Immature natural killer cell (primary cell): ENCODE measurements around the gene FRS2. TPM values are rescaled to one million over a fixed set of nuclear protein-coding genes. Genes with fewer than 3 reads are reported as not detected.
A peak's percentile ranks its signal among the peaks of the same experiment; 100 is the strongest.

ENCODE experiments used
- DNase-seq, 3 donors: peaks; one replicate each; pipeline ENCODE4 v3.0.0; 2022; ENCODE audit warnings: mixed read lengths in 1 of 3
- H3K27ac Mint-ChIP-seq, 6 donors: one replicate each; pipeline ENCODE4 v1.8.0; 2020; ENCODE audit warnings: mixed read lengths in 6 of 6, mild to moderate bottlenecking in 5 of 6, inconsistent platforms in 4 of 6, moderate library complexity in 3 of 6
- H3K27me3 Mint-ChIP-seq, 3 donors: one replicate each; pipeline ENCODE4 v1.8.0; 2020 to 2021; ENCODE audit warnings: low read depth in 3 of 3, mild to moderate bottlenecking in 3 of 3, mixed read lengths in 3 of 3, moderate library complexity in 3 of 3, inconsistent platforms in 1 of 3
- H3K36me3 Mint-ChIP-seq, 3 donors: one replicate each; pipeline ENCODE4 v1.8.0; 2020; ENCODE audit warnings: mixed read lengths in 3 of 3, inconsistent platforms in 2 of 3, mild to moderate bottlenecking in 2 of 3
- H3K4me1 Mint-ChIP-seq, 2 donors: one replicate each; pipeline ENCODE4 v1.8.0; 2020; ENCODE audit warnings: inconsistent platforms in 2 of 2, mild to moderate bottlenecking in 2 of 2, mixed read lengths in 2 of 2, moderate library complexity in 1 of 2
- H3K4me3 Mint-ChIP-seq, 5 donors: one replicate each; pipeline ENCODE4 v1.8.0; 2020; ENCODE audit warnings: mild to moderate bottlenecking in 5 of 5, mixed read lengths in 5 of 5, inconsistent platforms in 3 of 5, moderate library complexity in 3 of 5
- H3K9me3 Mint-ChIP-seq, 6 donors: one replicate each; pipeline ENCODE4 v1.8.0; 2020; ENCODE audit warnings: mild to moderate bottlenecking in 6 of 6, mixed read lengths in 6 of 6, inconsistent platforms in 4 of 6, moderate library complexity in 3 of 6
- polyA plus RNA-seq, 3 donors: library from polyadenylated mRNA; unstranded; fragments of 300-500 nt; fragmentation: Illumina TruSeq; gene quantifications; one replicate each; pipeline ENCODE4 v1.2.3, GENCODE V29; 2021

FRS2 gene
- polyA plus RNA-seq, 3 donors from 2014 or later: 5.6 to 11.2 (median 7.8) TPM

- peaks cover 31 to 87% of the 10 kb centered on the region in 2 donors for H3K4me1 Mint-ChIP-seq
- no peak overlapping the region for H3K4me3 Mint-ChIP-seq
- H3K27ac Mint-ChIP-seq: peak overlapping the region in 2 of 6 donors; percentile 30 to 49
- no peak for DNase-seq
- H3K9me3 Mint-ChIP-seq: no peaks in the 10 kb centered on the region
- no peaks in the 10 kb centered on the region for H3K27me3 Mint-ChIP-seq
- H3K36me3 Mint-ChIP-seq: peaks cover 0 to 3% (median 0%) of the 10 kb centered on the region in 3 donors
Measured at GRCh38 chr12:69514111-69514510, 43.9 kb downstream of the FRS2 start.

DNA sequence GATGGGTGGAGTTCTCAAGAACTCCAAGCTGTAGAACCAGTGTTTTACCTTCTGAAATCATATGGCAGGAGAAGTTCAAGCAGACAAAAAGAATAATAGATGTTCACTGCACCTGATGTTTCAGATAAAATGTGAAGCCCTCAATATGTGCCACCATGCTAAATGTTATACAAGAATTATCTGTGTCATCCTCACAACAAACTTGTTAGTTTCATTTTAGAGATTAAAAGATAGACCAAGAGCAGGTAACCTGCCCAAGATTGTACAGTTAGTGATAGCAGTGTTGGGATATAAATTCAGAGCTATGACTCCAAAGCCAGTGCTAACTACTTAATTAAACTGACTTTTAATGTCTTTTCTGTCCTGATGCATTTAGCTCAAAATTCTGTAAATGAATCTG is 44.7 kb downstream of the FRS2 start:
- H3K4me3 Mint-ChIP-seq: peak overlapping the region in 4 of 5 donors; percentile 8 to 34 (median 11)

DNA sequence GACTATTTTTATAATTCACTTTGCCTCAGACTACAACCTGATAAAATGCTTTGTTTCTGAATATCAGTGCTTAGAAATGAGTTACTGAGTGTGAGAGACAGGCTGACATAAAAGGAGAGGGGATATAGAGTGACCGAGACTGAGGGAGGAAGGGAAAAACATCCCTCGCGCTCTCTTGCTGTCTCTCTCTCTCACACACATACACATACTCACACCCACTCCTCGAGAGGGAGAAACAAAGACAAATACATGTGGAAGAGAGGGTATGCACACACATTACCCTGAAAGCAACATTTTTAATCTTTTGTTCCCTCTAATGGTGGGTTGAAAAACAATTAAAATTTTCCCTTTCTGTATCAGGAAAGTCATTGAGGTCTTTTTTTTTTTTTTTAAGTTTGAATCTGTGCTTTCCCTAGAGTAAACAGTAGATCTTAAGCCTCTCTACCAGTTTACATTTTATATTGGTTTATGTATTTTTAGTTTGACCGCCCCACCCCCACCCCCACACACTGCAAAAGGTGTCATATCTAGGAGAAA is 45.3 kb downstream of the FRS2 start:
- Mint-ChIP-seq H3K36me3 (no peaks in the 10 kb centered on the region), H3K4me3 (peak overlapping the region in 2 of 5 donors; percentile 27 to 34), H3K27ac (peak overlapping the region in 5 of 6 donors; percentile 1 to 68 (median 56))

More for the DNA sequence above, 44.7 kb downstream of the FRS2 start:
- DNase-seq: peak in 1 of 3 donors; percentile 2
- Mint-ChIP-seq H3K4me1 (peaks cover 37 to 88% of the 10 kb centered on the region in 2 donors), H3K36me3 (no peaks in the 10 kb centered on the region), H3K9me3 (no peaks in the 10 kb centered on the region), H3K27ac (peak overlapping the region in 5 of 6 donors; percentile 50 to 68 (median 53)), H3K27me3 (no peaks in the 10 kb centered on the region)

GRCh38 chr12:69516950-69517349 is 46.8 kb downstream of the FRS2 start:
- Mint-ChIP-seq H3K4me1 (peaks cover 50 to 91% of the 10 kb centered on the region in 2 donors), H3K27me3 (peaks cover 0 to 2% (median 0%) of the 10 kb centered on the region in 3 donors), H3K9me3 (peaks cover 0 to 1% (median 0%) of the 10 kb centered on the region in 6 donors), H3K4me3 (no peak overlapping the region), H3K36me3 (peaks cover 0 to 2% (median 0%) of the 10 kb centered on the region in 3 donors), H3K27ac (peak overlapping the region in 2 of 6 donors; percentile 37 to 39)
- no peak for DNase-seq

More for the DNA sequence above, 45.3 kb downstream of the FRS2 start:
- no peaks in the 10 kb centered on the region for H3K9me3 Mint-ChIP-seq
- DNase-seq: no peak
- no peaks in the 10 kb centered on the region for H3K27me3 Mint-ChIP-seq
- peaks cover 43 to 88% of the 10 kb centered on the region in 2 donors for H3K4me1 Mint-ChIP-seq

DNA sequence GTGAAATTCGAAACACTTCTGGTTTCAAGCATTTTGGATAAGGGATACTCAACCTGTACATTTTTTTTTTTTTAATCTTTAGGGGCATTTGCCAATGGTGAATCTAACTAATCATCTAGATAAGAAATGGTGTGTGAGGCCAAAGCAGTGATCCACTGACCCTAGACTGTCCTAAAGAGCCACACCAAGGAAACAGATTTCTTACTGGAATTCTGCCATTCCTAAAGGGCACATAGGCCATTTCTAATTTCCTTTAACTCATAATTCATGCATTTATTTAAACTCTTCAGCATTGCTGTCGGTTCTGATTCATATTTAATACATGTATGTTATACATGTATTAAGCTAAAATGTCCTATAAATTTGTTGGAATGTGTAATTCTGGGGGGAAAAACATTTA is 47.2 kb downstream of the FRS2 start:
- peaks cover 0 to 6% (median under 1%) of the 10 kb centered on the region in 3 donors for H3K36me3 Mint-ChIP-seq
- peaks cover 50 to 91% of the 10 kb centered on the region in 2 donors for H3K4me1 Mint-ChIP-seq
- no peak overlapping the region for H3K4me3 Mint-ChIP-seq
- peaks cover 0 to 5% (median under 1%) of the 10 kb centered on the region in 6 donors for H3K9me3 Mint-ChIP-seq
- no peak for DNase-seq
- peak overlapping the region in 1 of 6 donors; percentile 37 for H3K27ac Mint-ChIP-seq
- peaks cover 0 to 4% (median 0%) of the 10 kb centered on the region in 3 donors for H3K27me3 Mint-ChIP-seq

- H3K27me3 Mint-ChIP-seq: peaks cover 0 to 5% (median 0%) of the 10 kb centered on the region in 3 donors
- no peak overlapping the region for H3K4me3 Mint-ChIP-seq
- peaks cover 54 to 89% of the 10 kb centered on the region in 2 donors for H3K4me1 Mint-ChIP-seq
Measured at GRCh38 chr12:69519871-69520270, 49.7 kb downstream of the FRS2 start.

DNA sequence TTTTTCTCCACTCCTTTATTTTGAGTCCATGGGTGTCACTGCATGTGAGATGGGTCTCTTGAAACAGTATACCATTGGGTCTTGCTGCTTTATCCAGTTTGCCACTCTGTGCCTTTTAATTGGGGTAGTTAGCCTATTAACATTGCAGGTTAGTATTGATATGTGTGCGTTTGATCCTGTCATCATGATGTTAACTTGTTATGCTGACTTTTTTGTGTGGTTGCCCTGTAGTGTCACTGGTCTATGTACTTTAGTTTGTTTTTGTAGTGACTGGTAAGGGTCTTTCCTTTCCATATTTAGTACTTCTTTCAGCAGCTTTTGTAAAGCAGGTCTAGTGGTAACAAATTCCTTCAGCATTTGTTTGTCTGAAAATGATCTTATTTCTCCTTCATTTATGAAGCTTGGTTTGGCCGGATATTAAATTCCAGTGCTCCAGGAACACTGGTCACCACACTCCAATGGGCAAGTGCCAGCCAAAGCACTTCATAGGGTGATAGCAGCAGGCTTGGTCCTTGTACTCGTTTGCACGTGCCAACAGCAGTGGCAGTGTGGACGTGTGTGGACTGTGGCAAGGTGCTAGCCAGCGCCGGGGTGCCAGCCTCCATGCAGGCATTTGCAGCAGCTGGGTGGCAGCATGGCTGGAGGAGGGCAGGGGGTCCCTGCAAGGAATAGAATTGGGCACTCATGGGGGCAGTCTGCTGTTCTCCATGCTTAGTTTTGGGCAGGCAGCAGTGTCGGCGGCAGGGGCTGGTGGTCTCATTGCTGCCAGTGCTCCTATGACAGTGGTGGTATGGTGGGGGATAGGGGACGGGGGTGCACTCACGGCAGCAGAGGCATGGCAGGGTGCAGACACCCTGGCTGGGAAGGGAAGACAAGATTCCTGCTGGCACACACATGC is 53.5 kb downstream of the FRS2 start:
- no peak overlapping the region for H3K27ac Mint-ChIP-seq
- peaks cover 0 to 16% (median 6%) of the 10 kb centered on the region in 3 donors for H3K36me3 Mint-ChIP-seq
- H3K27me3 Mint-ChIP-seq: peaks cover 0 to 5% (median 0%) of the 10 kb centered on the region in 3 donors
- DNase-seq: no peak
- H3K9me3 Mint-ChIP-seq: peaks cover 0 to 10% (median 5%) of the 10 kb centered on the region in 6 donors
- H3K4me3 Mint-ChIP-seq: no peak overlapping the region
- peaks cover 45 to 72% of the 10 kb centered on the region in 2 donors for H3K4me1 Mint-ChIP-seq

More at GRCh38 chr12:69519871-69520270, 49.7 kb downstream of the FRS2 start:
- no peak for DNase-seq
- H3K36me3 Mint-ChIP-seq: peaks cover 0 to 16% (median 6%) of the 10 kb centered on the region in 3 donors
- peaks cover 0 to 9% (median 5%) of the 10 kb centered on the region in 6 donors for H3K9me3 Mint-ChIP-seq
- H3K27ac Mint-ChIP-seq: peak overlapping the region in 2 of 6 donors; percentile 42 to 48

- H3K27ac Mint-ChIP-seq: no peak overlapping the region
- no peak for DNase-seq
- no peak overlapping the region for H3K4me3 Mint-ChIP-seq
- peaks cover 0 to 16% (median 6%) of the 10 kb centered on the region in 3 donors for H3K36me3 Mint-ChIP-seq
- peaks cover 0 to 5% (median 0%) of the 10 kb centered on the region in 3 donors for H3K27me3 Mint-ChIP-seq
- peaks cover 42 to 71% of the 10 kb centered on the region in 2 donors for H3K4me1 Mint-ChIP-seq
- peaks cover 0 to 10% (median 5%) of the 10 kb centered on the region in 6 donors for H3K9me3 Mint-ChIP-seq
Measured at GRCh38 chr12:69524331-69524630, 54.1 kb downstream of the FRS2 start.

DNA sequence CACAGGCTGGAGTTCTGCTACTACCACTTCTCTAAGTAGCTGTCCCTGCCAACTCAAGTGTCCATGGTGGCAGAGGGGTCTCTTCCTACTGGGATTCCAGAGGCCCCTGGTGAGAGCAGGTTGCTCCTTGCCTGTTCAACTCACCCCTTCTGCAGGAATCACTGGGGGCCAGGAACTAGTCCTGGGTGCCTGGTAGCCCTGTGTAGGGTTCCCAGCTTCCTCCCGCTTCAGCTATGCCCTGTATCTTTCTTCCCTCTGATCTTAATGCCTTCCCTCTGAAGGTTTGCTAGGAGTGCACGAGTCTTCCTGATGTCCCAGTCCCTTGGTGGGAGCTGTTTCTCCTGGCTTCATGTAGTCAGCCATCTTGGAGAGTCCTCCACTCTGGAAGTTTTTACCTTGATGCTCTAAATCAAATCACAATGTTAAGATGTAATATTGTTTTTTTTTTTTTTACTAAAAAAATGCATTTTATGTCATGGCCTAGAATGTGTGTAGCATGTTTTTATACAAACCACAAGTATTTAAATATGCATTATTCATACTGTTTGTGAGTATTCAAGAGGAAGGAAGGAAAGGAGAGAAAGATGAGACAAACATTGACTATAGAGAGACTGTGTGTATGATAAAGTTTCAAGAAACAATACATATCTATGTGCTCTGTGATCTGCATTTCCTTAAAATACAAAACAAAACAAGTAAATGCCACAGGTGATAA is 54.7 kb downstream of the FRS2 start:
- no peak for DNase-seq
- peaks cover 0 to 10% (median 5%) of the 10 kb centered on the region in 6 donors for H3K9me3 Mint-ChIP-seq
- H3K27me3 Mint-ChIP-seq: peaks cover 0 to 5% (median 0%) of the 10 kb centered on the region in 3 donors
- H3K36me3 Mint-ChIP-seq: peaks cover 0 to 16% (median 6%) of the 10 kb centered on the region in 3 donors
- H3K4me3 Mint-ChIP-seq: no peak overlapping the region
- H3K4me1 Mint-ChIP-seq: peaks cover 37 to 65% of the 10 kb centered on the region in 2 donors
- H3K27ac Mint-ChIP-seq: peak overlapping the region in 3 of 6 donors; percentile 14 to 47 (median 37)

GRCh38 chr12:69527506-69528272 is 57.5 kb downstream of the FRS2 start:
- Mint-ChIP-seq H3K4me1 (peaks cover 24 to 38% of the 10 kb centered on the region in 2 donors), H3K9me3 (peaks cover 0 to 5% (median 2%) of the 10 kb centered on the region in 6 donors), H3K27me3 (no peaks in the 10 kb centered on the region), H3K36me3 (peaks cover 3 to 7% (median 6%) of the 10 kb centered on the region in 3 donors), H3K4me3 (no peak overlapping the region), H3K27ac (no peak overlapping the region)
- no peak for DNase-seq

GRCh38 chr12:69529021-69529420 is 58.8 kb downstream of the FRS2 start:
- Mint-ChIP-seq H3K4me3 (no peak overlapping the region), H3K27me3 (no peaks in the 10 kb centered on the region), H3K9me3 (peaks cover 0 to 2% (median 0%) of the 10 kb centered on the region in 6 donors), H3K36me3 (peaks cover 0 to 3% (median 3%) of the 10 kb centered on the region in 3 donors), H3K4me1 (peaks cover 18 to 30% of the 10 kb centered on the region in 2 donors), H3K27ac (no peak overlapping the region)
- no peak for DNase-seq

DNA sequence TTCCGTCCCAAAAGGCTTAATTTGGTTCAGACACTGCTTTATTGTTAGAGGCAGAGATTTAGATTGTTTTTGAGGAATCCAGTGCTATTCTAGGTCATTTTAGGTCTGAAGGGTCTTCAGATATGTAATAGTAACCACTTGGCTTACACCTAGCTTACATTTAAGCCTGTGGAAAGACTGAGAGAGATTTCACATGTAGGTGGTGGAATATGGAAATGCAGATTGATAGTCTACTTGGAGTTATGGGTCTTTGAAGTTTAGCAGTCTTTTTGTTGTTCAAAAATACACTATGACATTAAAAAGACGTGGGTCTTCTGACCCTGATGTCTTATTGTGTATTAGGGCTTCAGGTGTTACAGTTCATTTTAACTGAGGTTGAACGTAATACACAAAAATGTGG is 63.7 kb downstream of the FRS2 start:
- H3K9me3 Mint-ChIP-seq: no peaks in the 10 kb centered on the region
- H3K4me3 Mint-ChIP-seq: no peak overlapping the region
- DNase-seq: no peak
- peaks cover 0 to 3% (median 3%) of the 10 kb centered on the region in 3 donors for H3K36me3 Mint-ChIP-seq
- peak overlapping the region in 2 of 6 donors; percentile 38 to 50 for H3K27ac Mint-ChIP-seq
- no peaks in the 10 kb centered on the region for H3K27me3 Mint-ChIP-seq
- peaks cover 16 to 41% of the 10 kb centered on the region in 2 donors for H3K4me1 Mint-ChIP-seq
